Gastrocnemius medialis (tissue), 4 donors: Measurements from ENCODE around the gene CCM2.

Experiments
- POLR2A ChIP-seq, 2 donors: fragments of 450-650 bp; IDR thresholded peaks; one replicate each; pipeline ENCODE4 v1.6.1; 2017; ENCODE audit warnings: antibody characterized with exemption in 2 of 2, mild to moderate bottlenecking in 2 of 2, moderate library complexity in 2 of 2
- TF ChIP-seq, protein P1 (sequence below), 5 experiments: fragments of 450-650 bp in 3 of 5; fragments of 200-600 bp in 2 of 5; sonication (generic) in 2 of 5; IDR thresholded peaks in 4 of 5; conservative IDR thresholded peaks in 1 of 5; 1 replicate in 4 of 5; 2 replicates in 1 of 5; pipeline ENCODE4 v1.5.1; 2016 to 2019; ENCODE audit warnings: antibody characterized with exemption in 5 of 5, mild to moderate bottlenecking in 3 of 5, moderate library complexity in 3 of 5

DNA sequence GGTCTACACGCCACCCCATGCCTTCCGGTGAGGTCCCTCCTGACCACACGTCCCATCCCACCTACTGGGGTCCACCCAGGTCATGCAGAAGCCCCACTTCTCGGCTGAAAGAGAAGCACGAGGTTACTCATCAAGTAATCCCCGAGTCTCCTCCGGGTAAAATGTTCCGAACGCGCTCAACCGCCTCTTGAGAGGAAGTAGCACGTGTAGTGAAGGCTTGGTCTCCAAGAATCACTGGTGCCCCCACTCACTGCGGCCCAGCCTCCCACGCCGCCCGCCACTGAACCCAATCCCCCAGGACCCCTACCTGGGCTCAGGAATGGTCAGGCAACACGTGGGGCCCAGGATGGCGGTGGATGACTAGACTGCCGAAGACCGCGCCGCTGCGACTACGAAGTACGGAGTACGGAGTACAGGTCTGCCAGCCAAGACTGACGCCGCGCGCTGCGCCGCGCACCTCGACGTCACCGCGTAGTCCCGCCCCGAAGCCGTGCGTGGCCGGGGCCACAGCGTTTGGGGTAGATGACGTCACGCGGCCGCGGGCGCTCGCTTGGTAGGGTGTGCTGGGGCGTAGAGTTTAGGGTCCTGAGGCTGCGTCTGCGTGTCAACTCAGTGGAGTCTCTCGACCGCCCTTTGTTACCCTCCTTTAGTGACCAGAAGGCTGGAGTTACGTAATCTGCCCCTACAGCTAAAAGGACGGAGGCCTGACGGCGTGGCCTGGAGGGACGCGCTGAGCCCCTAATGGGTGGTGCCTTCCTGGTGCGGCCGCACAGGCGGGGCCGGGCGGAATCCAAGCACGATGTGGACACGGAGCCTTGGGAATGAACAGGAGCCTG lies 13.6 kb upstream of the CCM2 start:
- TF ChIP-seq, protein P1, sequence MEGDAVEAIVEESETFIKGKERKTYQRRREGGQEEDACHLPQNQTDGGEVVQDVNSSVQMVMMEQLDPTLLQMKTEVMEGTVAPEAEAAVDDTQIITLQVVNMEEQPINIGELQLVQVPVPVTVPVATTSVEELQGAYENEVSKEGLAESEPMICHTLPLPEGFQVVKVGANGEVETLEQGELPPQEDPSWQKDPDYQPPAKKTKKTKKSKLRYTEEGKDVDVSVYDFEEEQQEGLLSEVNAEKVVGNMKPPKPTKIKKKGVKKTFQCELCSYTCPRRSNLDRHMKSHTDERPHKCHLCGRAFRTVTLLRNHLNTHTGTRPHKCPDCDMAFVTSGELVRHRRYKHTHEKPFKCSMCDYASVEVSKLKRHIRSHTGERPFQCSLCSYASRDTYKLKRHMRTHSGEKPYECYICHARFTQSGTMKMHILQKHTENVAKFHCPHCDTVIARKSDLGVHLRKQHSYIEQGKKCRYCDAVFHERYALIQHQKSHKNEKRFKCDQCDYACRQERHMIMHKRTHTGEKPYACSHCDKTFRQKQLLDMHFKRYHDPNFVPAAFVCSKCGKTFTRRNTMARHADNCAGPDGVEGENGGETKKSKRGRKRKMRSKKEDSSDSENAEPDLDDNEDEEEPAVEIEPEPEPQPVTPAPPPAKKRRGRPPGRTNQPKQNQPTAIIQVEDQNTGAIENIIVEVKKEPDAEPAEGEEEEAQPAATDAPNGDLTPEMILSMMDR (IDR thresholded peaks at IDR 0.05 in 4 of 5, conservative IDR thresholded peaks at IDR 0.05 in 1 of 5) = no peak
- peak; percentile 90 to 94 for TF ChIP-seq POLR2A (IDR thresholded peaks at IDR 0.05)
